ENCODE results near the gene SLC39A11.

SLC39A11 gene

DNA sequence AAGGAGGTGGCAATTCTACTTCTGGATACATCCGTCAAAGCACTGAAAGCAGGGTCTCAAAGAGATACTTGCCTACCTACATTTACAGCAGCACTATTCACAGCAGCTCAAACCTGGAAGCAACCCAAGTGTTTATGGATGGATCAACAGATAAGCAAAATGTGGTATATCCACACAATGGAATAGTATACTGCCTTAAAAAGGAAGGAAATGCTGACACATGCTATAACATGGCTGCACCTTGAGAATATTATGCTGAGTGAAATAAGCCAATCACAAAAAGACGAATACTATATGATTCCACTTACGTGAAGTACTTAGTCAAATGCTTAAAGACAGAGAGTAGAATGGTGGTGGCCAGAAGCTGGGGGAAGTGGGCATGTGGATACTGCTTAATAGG is 336.2 kb downstream of the SLC39A11 start:
- no peak for DNase-seq (ENCODE audit: low read depth, low spot score)

DNA sequence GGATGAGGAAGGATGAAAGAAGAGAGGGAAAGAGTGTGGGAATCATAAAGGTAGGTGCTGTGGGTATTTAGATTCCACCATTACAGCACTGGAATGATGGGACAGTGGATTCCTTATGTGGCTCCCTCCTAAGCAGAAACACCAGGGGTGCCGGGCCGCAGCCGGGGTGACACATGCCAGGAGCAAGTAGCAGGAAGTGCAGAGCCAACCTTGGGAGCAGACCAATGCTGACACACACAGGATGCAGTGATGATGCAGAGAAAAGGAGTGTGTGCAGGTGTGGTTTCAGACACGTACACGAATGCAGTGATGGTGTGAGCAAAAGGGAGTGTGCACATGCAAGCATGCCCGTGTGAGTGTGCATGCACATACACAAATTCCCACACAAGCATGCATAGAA is 338.0 kb downstream of the SLC39A11 start:
- DNase-seq (ENCODE audit: low read depth, low spot score): no peak

DNA sequence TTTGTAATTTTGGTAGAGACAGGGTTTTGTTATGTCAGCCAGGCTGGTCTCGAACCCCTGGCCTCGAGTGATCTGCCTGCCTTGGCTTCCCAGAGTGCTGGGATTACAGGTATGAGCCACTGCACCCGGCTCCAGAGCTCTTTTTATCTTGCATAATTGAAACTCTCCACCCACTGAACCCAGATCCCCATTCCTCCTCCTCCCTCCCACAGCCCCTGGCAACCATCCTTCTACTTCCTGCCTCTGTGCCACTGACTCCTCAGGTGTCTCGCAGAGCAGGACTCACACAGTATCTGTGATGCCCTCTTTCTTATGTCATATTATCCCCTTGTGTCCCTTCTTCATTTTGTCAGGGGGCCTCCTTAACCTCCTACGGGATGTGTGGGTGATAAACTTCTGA is 340.7 kb downstream of the SLC39A11 start:
- no peak for DNase-seq (ENCODE audit: low read depth, low spot score)

DNA sequence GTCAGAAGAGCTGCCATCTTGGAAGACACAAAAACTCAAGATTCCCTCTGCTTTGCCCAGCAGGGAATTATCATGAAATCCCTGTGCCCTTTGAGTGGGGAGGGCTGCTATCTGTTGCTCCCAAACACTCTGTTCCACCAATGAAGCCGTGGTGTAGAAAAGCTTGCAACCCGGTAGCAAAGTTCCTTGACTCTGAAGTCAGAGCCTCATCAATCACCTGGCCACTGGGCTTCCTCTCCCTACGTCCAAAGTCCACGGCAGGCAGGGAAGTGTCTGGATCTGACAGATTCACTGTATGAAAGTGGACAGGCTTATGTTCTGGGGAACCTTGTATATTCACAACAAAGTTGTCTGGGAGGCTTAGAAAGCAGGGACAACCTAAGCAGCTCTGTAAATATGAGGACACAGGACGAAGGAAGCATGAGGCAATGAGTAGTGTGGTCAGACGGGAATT is 343.3 kb downstream of the SLC39A11 start:
- no peak for DNase-seq (ENCODE audit: low read depth, low spot score)

DNA sequence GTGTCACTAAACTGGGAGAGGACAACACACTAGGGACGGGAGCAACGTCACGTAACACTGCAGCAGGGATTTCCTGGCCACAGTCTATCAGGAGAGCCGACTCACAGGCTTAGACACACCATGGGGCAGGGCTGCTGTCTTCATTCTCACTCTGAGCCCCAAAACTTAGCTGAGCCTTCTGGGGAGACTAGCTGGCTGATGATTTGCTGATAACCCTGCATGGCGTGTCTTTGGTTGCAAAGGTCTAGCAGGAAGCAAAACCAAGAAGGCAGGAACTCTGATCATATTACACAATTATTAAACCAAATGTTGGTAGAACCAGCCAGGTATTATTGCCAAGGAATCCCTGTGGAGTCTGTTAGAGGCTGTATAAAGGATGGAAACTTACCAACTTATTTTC is 345.0 kb downstream of the SLC39A11 start:
- DNase-seq (ENCODE audit: low read depth, low spot score): no peak

DNA sequence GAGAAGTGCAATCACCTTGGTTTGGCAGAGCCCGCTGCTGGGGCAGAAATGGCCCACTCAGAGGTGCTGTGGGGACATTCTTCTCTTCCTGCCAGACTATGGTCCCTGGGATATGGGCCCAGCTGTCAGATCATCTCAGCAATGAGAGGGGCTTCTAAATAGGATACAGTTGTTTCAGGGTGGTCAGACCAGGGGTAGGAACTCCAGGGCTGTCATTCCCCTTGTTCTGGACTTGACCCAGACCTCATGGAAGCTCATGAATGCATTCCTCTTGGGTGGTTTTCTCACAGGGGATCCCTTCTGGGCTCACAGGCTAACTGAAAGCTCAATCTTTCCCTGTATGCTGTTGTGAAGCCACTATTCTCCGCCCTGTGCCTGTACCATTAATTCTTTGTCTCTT is 347.2 kb downstream of the SLC39A11 start:
- DNase-seq (ENCODE audit: low read depth, low spot score): no peak

DNA sequence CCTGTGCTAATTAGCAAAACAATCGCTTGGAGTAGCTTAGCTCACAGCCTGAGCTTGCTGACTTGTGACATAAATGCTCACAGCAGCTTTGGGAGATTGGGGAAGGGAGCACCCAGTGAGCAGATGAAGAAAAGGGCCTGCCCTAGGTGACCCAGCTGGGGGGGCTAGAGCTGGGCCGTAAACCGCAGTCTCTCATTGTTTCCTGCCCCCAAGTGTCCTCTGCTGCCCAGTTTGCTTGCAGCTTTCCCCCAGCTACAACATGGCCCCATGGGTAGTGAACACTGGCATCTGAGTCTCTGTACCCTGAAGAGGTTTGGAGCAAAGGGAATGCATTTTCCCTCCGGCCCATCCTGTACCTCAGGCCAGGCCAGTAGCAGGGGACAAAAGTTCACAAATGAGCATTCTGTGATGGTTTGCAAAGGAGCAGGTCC is 349.4 kb downstream of the SLC39A11 start:
- DNase-seq (ENCODE audit: low read depth, low spot score): no peak

DNA sequence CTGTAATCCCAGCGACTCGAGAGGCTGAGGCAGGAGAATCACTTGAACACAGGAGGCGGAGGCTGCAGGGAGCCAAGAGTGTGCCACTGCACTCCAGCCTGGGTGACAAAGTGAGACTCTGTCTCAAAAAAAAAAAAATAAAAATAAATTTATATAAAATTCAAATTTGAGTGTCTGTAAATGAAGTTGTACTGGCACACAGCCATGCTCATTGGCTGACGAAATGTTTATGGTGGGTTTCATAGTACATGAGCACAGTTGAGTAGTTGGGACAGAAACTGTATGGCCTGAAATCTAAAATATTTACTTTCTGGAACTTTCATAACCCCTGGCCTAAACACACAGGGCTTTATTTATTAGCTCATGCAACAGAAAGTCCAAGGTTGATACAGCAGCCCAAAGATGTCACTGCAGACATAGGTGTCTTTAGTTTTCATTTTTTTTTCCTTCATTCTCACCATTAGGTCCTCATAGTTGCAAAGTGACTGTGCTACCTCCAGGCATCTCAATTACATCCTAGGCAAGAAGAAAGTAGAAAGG is 355.3 kb downstream of the SLC39A11 start:
- DNase-seq (ENCODE audit: low read depth, low spot score): no peak

DNA sequence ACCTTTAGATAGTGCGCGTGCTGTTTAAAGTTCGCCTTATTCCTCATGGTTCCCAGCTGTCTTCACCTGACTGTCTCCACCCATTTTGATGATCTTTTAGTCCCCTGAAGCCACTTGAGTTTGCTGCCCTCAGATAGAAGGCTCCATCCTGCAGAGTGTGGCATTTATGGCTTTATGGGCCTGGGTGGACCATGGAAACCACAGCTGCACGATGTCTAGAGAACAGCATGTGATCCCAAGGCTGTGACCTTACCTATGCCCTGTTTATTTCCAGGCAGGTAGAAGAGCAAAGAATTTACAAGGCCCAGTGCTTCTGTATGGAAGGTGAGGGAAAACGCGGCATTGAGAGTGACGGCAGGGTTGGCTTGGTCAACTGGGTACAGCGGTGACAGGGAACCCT is 356.9 kb downstream of the SLC39A11 start:
- no peak for DNase-seq (ENCODE audit: low read depth, low spot score)

DNA sequence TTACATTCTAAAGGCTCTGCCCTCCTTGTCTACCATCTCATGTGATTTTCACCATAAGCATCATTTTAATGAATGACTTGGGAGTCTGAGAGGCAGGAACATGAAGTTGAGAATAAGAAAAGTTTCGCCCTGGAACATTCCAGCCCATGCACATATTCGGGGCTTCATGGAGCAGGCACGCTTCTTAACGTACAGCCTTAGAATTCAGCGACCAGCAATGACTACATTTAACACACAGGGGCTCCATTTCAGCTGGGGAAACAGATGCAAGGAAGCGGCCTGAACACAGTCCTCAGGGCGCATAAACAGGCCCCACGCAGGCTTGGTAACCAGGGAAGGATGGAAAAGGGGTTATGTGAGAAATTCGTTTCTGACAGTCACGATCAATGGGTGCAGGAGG is 357.4 kb downstream of the SLC39A11 start:
- DNase-seq (ENCODE audit: low read depth, low spot score): no peak

DNA sequence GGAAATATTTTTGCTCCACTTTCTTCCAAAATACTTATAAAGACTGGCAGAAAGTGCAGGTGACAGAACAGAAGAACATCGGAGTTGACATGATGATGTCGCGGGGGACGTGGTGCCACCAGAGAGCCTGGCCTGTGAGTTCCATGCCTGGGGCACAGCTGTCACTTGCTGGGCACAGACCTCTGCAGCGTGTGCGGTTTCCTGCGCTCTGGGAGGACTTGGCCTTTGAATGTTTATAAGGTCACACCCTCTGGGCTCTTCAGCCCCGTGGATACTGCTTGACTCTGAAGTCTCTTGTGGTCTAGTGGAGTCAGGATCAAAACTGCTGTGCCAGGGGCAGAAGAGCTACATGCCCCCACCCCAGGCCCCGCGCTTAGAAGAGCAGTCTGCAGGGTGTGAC is 357.9 kb downstream of the SLC39A11 start:
- DNase-seq (ENCODE audit: low read depth, low spot score): no peak

DNA sequence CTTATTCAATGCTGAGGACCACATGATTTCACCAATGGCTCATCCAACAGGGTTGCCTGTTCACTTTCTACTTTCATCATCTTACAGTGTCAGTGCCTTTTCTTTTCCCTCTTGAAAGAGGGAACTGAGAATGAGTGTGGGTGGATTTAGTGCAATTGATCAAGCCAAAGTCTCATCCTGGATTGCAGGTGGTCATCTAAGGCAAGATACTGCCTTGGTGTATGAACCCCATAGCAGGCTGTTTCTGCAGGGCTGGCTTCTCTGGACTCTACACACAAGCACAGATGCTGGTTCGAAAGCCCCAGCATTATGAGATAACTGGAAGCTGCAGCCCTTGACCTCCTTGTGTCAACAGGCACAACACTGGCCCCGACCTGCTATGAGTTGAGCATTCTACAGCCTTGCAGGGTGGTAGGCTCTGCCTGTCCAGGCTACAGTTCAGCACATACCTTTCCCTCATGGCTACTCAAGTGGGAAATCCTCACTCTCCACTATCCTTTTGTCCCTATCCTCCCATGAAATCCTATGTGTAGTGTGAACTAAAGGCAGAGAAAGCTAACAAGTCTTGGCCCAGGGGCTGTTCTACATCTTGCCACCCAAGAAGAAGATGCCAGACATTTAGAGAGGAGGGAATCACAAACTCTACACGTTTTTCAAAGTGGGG is 358.7 kb downstream of the SLC39A11 start:
- DNase-seq (ENCODE audit: low read depth, low spot score): no peak

DNA sequence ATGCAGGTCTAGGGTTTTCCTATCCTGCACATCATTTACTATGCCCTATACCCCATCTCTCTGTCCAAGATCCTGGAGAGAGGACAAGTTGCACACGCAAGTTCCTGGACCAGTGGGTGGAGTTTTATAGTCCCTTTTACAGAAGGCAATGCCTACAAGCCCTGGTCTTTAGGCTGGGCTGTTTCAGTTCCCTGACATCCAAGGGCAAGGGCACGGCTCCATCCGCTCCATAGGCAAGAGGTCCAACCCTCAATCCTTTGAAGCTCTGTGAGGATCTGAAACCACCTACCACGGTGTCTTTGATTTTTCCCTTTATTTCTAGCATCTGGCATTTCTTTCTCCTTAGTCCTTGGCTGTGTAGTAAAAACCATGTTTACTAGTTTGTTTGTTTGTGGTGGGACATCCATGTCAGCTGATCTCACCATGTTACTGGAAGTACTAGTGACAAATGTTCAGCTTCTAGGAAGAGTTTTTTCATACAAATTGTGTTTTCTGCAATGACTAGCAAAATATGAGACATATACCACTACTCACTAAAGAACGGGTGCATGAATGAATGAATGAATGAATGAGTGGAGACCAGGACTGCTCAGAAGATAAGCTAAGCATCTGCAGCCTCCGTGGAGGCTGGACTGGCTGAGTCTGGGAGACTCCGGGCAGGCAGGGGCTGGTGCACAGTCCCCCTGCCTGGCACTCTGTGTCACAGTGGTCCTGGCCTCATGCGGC is 359.4 kb downstream of the SLC39A11 start:
- DNase-seq (ENCODE audit: low read depth, low spot score): no peak

DNA sequence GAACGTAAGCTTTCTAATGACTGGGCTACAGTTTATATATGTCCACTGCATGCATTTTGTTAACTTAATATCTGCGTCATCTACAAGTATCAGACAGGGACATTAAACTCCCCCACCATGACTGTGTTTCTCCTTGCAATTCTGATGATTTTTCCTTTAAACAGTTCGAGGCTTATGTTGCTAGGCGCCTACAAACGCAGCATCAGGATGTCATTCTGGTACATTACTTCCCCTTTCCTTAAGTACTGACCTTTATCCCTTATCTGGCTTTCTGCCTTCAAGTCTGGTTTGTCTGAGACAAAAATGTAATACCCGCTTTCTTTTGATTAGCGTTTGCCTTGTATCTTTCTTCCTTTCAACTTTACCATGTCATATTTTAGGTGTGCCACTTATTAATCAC is 362.4 kb downstream of the SLC39A11 start:
- DNase-seq (ENCODE audit: low read depth, low spot score): no peak

DNA sequence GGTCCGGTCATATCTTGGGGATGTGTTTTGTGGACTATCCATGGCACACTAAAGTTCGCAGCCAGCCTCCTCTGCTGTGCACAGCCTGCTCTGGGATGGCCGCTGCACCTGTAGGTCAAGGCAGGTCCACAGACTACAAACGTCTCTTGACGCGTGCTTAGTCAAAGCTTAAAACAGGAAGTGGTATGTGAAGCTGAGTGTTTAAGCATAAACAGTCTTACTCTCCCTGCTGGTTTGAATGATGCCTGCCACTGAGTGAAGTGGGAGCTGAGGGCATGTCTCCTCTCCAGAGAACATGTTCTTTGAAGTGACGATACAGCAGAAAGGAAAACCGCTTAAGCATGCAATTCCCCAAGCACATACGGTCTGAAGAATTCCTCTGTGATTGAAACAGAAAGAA is 365.6 kb downstream of the SLC39A11 start:
- no peak for DNase-seq (ENCODE audit: low read depth, low spot score)

DNA sequence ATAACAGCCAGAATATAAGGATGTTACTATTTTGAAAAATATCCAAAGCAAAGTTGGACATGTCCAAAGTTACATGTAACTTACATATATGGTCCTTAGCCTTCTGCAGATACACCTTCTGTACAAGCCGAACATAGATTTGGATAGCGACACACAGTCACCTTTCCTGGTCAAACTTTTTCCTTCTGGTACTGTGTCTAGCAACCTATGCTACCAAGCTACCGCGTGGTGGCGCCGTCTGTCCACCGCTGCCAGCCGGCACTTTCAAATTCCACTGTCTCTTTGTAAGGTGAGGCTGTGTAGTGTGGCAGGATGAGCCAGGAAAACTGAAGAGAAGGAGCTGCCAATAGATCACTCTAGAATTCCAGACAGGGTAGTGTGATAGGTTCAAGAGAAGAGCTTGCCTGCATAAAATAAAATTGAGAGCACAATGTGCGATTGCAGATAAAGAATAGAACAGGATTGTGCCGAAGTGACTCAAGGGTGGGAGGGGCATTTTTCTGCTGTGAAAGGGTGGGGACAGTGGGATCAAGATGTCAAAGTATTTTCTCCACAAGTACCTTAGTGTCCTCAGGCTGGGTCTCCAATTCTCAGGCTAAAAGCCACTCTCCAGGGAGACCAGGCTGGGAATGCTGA is 366.9 kb downstream of the SLC39A11 start:
- no peak for DNase-seq (ENCODE audit: low read depth, low spot score)

DNA sequence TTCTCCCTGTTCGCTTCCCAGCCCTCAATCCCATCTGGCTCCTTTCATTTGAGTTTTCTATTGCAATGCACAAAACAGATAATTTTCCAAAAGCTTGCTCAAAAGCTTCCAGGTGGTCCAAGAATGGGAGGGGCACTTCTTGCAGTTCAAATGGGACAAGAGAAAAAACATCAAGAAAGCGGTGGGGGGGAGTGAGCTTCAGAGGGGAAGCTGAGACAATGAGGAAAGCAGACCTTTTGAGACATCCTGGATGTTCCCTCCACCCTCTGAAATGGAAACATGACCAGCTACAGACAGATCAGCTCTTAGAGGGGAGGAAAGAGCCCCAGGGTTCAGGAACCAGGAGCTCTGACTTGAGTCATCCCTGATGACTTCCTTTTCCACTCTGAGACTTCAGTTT is 368.2 kb downstream of the SLC39A11 start:
- no peak for DNase-seq (ENCODE audit: low read depth, low spot score)

DNA sequence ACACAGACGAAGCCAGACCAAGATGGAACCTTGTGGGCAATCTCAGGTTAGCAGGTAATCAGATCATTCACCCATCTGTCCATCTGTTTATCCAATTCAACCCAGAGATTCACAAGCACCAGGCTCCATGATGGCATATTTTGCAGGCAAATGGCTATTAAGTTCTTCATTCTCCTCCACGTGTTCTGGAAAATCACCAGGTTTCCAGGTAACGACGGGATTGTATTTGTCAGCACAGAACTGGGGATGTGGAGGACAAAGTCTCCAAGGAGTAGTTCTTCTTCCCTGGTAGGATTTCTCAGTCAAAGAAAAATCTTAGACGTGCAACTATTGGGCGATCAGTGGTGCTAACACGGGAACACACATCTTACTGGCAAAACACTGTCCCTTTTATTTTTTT is 368.8 kb downstream of the SLC39A11 start:
- no peak for DNase-seq (ENCODE audit: low read depth, low spot score)

DNA sequence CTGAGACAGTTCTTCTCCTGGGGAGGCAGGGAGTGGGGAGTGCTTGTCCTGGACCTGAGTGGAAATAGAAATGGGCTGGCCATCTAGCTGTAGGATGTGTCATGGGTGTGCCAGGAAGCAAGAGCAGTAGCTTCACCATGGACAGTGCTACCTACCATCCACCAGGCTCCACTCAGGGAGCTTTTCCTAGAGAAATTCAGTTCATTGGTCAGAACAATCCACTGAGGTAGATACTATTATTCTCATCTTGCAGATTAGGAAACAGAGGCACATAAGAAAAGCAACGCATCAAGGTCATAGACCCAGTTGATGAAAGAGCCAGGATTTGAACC is 372.0 kb downstream of the SLC39A11 start:
- no peak for DNase-seq (ENCODE audit: low read depth, low spot score)

DNA sequence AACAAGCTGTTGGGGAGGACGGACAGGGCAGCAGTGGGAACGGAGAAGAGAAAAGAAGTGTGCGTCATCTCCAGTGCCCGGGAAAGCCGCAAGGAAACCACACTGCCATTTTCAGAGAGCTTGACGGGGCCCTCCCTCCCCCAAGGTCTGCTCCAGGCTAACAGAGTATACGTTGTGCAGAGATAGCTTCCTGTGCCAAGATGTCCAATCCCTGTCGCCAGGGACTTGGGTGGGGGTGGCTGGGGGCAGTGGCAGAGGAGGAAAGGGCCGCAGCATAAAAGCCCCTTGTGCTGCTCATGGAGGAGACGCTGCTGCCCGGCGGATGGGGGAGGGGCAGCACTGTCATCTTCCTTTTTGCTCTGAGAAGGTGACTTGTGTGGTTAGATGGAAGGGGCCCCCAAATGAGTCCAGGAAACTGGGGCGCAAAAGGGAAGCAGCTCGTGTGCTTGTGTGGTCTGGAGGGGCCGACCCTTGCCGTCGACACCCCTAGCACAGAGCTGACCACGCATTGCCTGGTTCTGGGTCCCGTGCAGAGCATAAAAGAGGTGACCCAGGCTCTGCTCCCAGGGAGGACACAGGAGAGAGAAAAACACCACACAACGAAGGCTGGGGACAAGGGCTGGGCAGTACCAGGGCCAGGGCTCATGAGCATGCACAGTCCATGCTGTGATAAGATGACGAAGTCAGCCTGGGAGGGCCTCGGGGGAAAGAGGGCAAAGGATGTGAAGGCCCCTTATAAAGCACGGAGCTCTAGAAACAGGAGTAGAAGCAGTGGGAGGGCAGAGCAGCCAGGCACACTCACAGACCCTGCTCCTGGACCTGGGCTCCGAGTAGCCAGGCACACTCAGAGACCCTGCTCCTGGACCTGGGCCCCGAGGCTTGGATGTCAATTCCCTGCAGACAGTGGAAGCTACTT is 372.7 kb downstream of the SLC39A11 start:
- DNase-seq (ENCODE audit: low read depth, low spot score): no peak

DNA sequence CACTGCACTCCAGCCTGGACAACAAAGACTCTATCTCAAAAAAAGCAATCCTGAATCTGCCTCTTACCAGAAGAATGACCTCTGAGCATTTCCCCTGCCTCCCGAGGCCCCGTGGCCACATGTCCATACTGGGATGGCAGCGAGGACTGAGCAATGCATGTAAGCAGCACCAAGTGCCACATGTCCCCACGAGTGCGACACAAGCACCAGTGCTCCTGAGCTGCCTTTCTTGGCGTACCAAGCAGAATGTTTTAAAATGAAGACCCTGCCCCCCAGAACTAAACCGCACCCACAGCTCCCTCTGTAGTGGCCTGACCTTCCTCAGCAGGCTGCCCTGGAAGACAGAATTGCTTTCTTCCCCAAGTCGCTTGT is 373.3 kb downstream of the SLC39A11 start:
- no peak for DNase-seq (ENCODE audit: low read depth, low spot score)

DNA sequence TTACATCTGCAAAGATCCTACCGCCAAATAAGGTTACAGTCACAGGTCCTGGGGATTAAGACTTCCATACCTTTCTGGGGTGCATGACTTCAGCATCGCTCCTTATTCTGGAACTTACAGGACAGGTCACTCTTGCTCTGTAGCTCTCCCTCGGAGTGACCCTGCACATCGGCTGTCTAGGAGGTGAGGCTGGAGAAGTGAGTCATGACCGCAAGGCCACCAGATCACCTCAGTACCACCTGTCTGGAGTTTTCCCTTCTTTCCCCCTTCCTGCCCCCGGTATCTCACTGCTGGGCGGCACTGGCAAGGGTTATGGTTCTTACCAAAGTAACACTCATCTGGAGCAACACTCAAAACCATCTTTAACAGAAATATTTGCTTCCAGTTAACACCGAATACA is 374.8 kb downstream of the SLC39A11 start:
- no peak for DNase-seq (ENCODE audit: low read depth, low spot score)
